DOHH2 (cell line): Measurements from ENCODE around the gene RPS16.

Source experiments
- H3F3A ChIP-seq: fragments of 200-600 bp; sonication (generic), shearing (Covaris generic); 2 replicates; pipeline ENCODE4 v1.6.0; 2016; ENCODE audit warnings: antibody characterized with exemption, mild to moderate bottlenecking; ENCODE audit not compliant: control insufficient read depth, insufficient read depth
- H3K27ac ChIP-seq: fragments of 200-600 bp; sonication (generic); 2 replicates; pipeline ENCODE4 v1.5.1; 2014; ENCODE audit warnings: low read depth, mild to moderate bottlenecking, low read length, moderate library complexity
- H3K27me3 ChIP-seq: fragments of 200-600 bp; sonication (generic); 2 replicates; pipeline ENCODE4 v1.6.1; 2014; ENCODE audit warnings: mild to moderate bottlenecking, low read length, mixed read lengths; ENCODE audit not compliant: control insufficient read depth
- H3K36me3 ChIP-seq: fragments of 200-600 bp; sonication (generic); 2 replicates; pipeline ENCODE4 v1.6.1; 2014; ENCODE audit warnings: mild to moderate bottlenecking, low read length, moderate library complexity, mixed read lengths; ENCODE audit not compliant: control insufficient read depth
- H3K4me1 ChIP-seq: fragments of 200-600 bp; sonication (generic); 2 replicates; pipeline ENCODE4 v1.6.1; 2014; ENCODE audit warnings: mild to moderate bottlenecking, low read length, mixed read lengths; ENCODE audit not compliant: control insufficient read depth
- H3K4me2 ChIP-seq: fragments of 200-600 bp; sonication (generic); 2 replicates; pipeline ENCODE4 v1.6.0; 2014; ENCODE audit warnings: mild to moderate bottlenecking, low read length, moderate library complexity
- H3K4me3 ChIP-seq: fragments of 200-600 bp; sonication (generic); 2 replicates; pipeline ENCODE4 v1.5.1; 2014; ENCODE audit warnings: mild to moderate bottlenecking, low read length, mixed read lengths
- H3K79me2 ChIP-seq: fragments of 200-600 bp; sonication (generic); 2 replicates; pipeline ENCODE4 v1.6.1; 2014; ENCODE audit warnings: mild to moderate bottlenecking, low read length, mixed read lengths; ENCODE audit not compliant: control insufficient read depth
- H3K9me2 ChIP-seq: fragments of 200-600 bp; sonication (generic); replicated peaks from 2 replicates; pipeline ENCODE4 v1.6.1; 2014; ENCODE audit warnings: mild to moderate bottlenecking, low read length, mixed read lengths; ENCODE audit not compliant: control insufficient read depth
- H3K9me3 ChIP-seq: fragments of 200-600 bp; sonication (generic); 2 replicates; pipeline ENCODE4 v1.6.1; 2014; ENCODE audit warnings: antibody characterized with exemption, low read length, mixed read lengths; ENCODE audit not compliant: control insufficient read depth, insufficient read depth
- H4K20me1 ChIP-seq: fragments of 200-600 bp; sonication (generic); 2 replicates; pipeline ENCODE4 v1.6.0; 2014; ENCODE audit warnings: low read depth, mild to moderate bottlenecking, antibody characterized with exemption, low read length, moderate library complexity; ENCODE audit not compliant: control insufficient read depth, insufficient read depth
- CTCF ChIP-seq: fragments of 200-600 bp; sonication (generic); IDR thresholded peaks from one replicate; pipeline ENCODE4 v1.5.1; 2014; ENCODE audit warnings: antibody characterized with exemption, mild to moderate bottlenecking, low read depth, low read length; ENCODE audit not compliant: poor library complexity, severe bottlenecking
- EZH2phosphoT487 ChIP-seq: fragments of 200-600 bp; sonication (generic); IDR thresholded peaks from 2 replicates; pipeline ENCODE4 v1.6.1; 2017; ENCODE audit warnings: borderline replicate concordance, mild to moderate bottlenecking, antibody characterized with exemption, low read length, moderate library complexity, mixed read lengths

Gene RPS16

GRCh38 chr19:39415111-39416046, 20.4 kb downstream of the RPS16 start:
- Histone ChIP-seq H4K20me1 (peaks cover 5% of the 10 kb centered on the region; the same call in 1 of the 2 replicates), H3K27me3 (no peaks in the 10 kb centered on the region), H3K79me2 (peaks cover 24% of the 10 kb centered on the region), H3K9me3 (no peaks in the 10 kb centered on the region), H3K4me1 (peaks cover 30% of the 10 kb centered on the region), H3K9me2 (no peaks in the 10 kb centered on the region), H3F3A (peaks cover 16% of the 10 kb centered on the region), H3K4me3 (no peak overlapping the region), H3K27ac (no peak overlapping the region), H3K36me3 (peaks cover 20% of the 10 kb centered on the region), H3K4me2 (no peak overlapping the region)
- peak; percentile 15 for TF ChIP-seq CTCF
- no peak for TF ChIP-seq EZH2phosphoT487

- Histone ChIP-seq H3K9me3 (no peaks in the 10 kb centered on the region), H3K4me2 (peak overlapping the region; percentile 83), H3K27ac (0 out of 2 replicates have a peak overlapping the region, but pooled peaks have one; percentile 70), H4K20me1 (peaks cover 5% of the 10 kb centered on the region; the same call in 1 of the 2 replicates), H3K4me1 (peaks cover 37% of the 10 kb centered on the region), H3K27me3 (no peaks in the 10 kb centered on the region), H3K9me2 (no peaks in the 10 kb centered on the region), H3K36me3 (peaks cover 20% of the 10 kb centered on the region), H3K4me3 (peak overlapping the region; percentile 88), H3F3A (peaks cover 22% of the 10 kb centered on the region), H3K79me2 (peaks cover 33% of the 10 kb centered on the region)
- TF ChIP-seq EZH2phosphoT487: no peak
- peak; percentile 35 for TF ChIP-seq CTCF
Measured at GRCh38 chr19:39413911-39414608, 21.7 kb downstream of the RPS16 start.

GRCh38 chr19:39413272-39413910, 22.4 kb downstream of the RPS16 start:
- peaks cover 39% of the 10 kb centered on the region for H3K79me2 ChIP-seq
- H3K9me3 ChIP-seq: no peaks in the 10 kb centered on the region

More at GRCh38 chr19:39413272-39413910, 22.4 kb downstream of the RPS16 start:
- Histone ChIP-seq H3K4me3 (peak overlapping the region; percentile 88), H3F3A (peaks cover 28% of the 10 kb centered on the region), H3K9me2 (no peaks in the 10 kb centered on the region), H3K4me2 (peak overlapping the region; percentile 83), H3K36me3 (peaks cover 21% of the 10 kb centered on the region), H4K20me1 (peaks cover 6% of the 10 kb centered on the region; the same call in 1 of the 2 replicates), H3K27me3 (no peaks in the 10 kb centered on the region), H3K27ac (peak overlapping the region; percentile 70), H3K4me1 (peaks cover 42% of the 10 kb centered on the region)
- TF ChIP-seq EZH2phosphoT487 (no peak), CTCF (no peak)
